Esophagus muscularis mucosa (tissue), 4 donors: ENCODE measurements around the gene CCNL1.

ENCODE experiments used
- EP300 ChIP-seq: sonication (generic); formaldehyde crosslinking; IDR thresholded peaks from one replicate; pipeline ENCODE4 v1.6.1; 2017; ENCODE audit warnings: antibody characterized with exemption
- POLR2A ChIP-seq: fragments of 450-650 bp; IDR thresholded peaks from one replicate; pipeline ENCODE4 v1.6.1; 2017; ENCODE audit warnings: antibody characterized with exemption, moderate library complexity, mild to moderate bottlenecking, low read depth
- POLR2AphosphoS5 ChIP-seq, 2 donors: sonication (generic); formaldehyde crosslinking; IDR thresholded peaks; one replicate each; pipeline ENCODE4 v1.6.1; 2017; ENCODE audit warnings: antibody characterized with exemption in 2 of 2
- TF ChIP-seq, protein P1 (sequence below), 3 experiments: fragments of 200-600 bp in 2 of 3; fragments of 450-650 bp in 1 of 3; sonication (generic) in 2 of 3; IDR thresholded peaks; one replicate each; pipeline ENCODE4 v1.5.1; 2017 to 2019; ENCODE audit warnings: antibody characterized with exemption in 3 of 3, mild to moderate bottlenecking in 2 of 3, moderate library complexity in 1 of 3

DNA sequence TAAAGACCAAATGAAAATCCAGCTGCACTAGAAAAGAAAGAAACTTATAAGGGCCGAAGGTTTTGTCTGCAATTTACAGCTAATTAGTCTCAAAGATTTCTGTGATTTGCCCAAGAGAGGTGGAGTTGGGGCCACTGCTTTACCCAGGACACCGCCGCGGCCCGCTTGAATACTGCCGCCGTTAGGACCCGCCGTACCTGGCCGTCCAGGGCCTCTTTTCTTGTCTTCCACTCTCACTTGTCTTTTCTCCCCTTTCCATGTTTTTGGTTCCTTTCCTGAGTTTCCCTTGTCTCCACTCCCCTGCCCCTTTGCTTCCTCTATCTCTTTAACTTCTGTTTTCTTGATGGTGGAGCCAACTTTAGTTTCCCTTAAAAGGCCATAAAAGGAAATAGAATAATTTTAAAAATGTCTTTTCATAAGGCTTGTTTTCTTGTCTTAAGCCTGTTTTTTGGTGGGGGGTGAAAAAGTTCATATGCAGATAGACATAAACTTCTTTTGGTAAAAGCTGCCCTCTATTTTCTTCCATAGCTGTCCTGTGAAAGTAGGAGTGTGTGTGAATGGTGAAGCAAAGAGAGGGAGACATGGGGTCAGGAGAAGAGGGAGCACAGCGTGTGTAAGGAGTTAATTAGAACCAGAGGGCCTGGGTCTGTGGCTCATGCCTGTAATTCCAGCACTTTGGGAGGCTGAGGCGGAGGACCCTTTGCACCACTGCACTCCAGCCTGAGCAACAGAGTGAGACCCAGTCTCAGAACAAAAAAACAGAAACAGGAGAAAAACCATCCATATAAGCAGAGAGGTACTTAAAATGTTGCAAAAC lies 16.0 kb upstream of the CCNL1 start:
- TF ChIP-seq, protein P1, sequence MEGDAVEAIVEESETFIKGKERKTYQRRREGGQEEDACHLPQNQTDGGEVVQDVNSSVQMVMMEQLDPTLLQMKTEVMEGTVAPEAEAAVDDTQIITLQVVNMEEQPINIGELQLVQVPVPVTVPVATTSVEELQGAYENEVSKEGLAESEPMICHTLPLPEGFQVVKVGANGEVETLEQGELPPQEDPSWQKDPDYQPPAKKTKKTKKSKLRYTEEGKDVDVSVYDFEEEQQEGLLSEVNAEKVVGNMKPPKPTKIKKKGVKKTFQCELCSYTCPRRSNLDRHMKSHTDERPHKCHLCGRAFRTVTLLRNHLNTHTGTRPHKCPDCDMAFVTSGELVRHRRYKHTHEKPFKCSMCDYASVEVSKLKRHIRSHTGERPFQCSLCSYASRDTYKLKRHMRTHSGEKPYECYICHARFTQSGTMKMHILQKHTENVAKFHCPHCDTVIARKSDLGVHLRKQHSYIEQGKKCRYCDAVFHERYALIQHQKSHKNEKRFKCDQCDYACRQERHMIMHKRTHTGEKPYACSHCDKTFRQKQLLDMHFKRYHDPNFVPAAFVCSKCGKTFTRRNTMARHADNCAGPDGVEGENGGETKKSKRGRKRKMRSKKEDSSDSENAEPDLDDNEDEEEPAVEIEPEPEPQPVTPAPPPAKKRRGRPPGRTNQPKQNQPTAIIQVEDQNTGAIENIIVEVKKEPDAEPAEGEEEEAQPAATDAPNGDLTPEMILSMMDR (IDR thresholded peaks at IDR 0.05): no peak
- no peak for TF ChIP-seq POLR2A
- no peak for TF ChIP-seq POLR2AphosphoS5 (IDR thresholded peaks at IDR 0.05)
- TF ChIP-seq EP300: no peak
